Lung (tissue), 12 donors: ENCODE data around the gene SCOC. TPM values are rescaled to one million over a fixed set of nuclear protein-coding genes. Genes with fewer than 3 reads are reported as not detected.

Experiments
- ATAC-seq: fragments of 200-7000 bp; cut with Tn5 transposase; one replicate; pipeline ENCODE4 v1.9.1; 2020; ENCODE audit warnings: moderate number of reproducible peaks; ENCODE audit not compliant: insufficient read depth, low FRiP score
- DNase-seq, 3 donors: peaks; one replicate each; pipeline ENCODE4 v3.0.0-alpha.2; 2013 to 2017
- H3K27ac ChIP-seq, 2 donors: one replicate each; pipeline ENCODE4 v1.5.1; 2013; ENCODE audit warnings: mild to moderate bottlenecking in 2 of 2, moderate library complexity in 2 of 2, control low read depth in 1 of 2, inconsistent platforms in 1 of 2, low read depth in 1 of 2, low read length in 1 of 2
- H3K27me3 ChIP-seq, 3 donors: one replicate each; pipeline ENCODE4 v1.5.1; 2013; ENCODE audit warnings: low read length in 2 of 3; ENCODE audit not compliant: control insufficient read depth in 3 of 3, insufficient read depth in 3 of 3
- H3K36me3 ChIP-seq, 4 donors: one replicate each; pipeline ENCODE4 v1.5.1; 2013; ENCODE audit warnings: low read length in 4 of 4, mild to moderate bottlenecking in 1 of 4, moderate library complexity in 1 of 4; ENCODE audit not compliant: control insufficient read depth in 4 of 4, insufficient read depth in 4 of 4
- H3K4me1 ChIP-seq, 5 donors: one replicate each; pipeline ENCODE4 v1.5.1; 2013; ENCODE audit warnings: low read length in 5 of 5, mild to moderate bottlenecking in 2 of 5, moderate library complexity in 1 of 5; ENCODE audit not compliant: control insufficient read depth in 5 of 5, insufficient read depth in 5 of 5
- H3K4me3 ChIP-seq: one replicate; pipeline ENCODE4 v1.5.1; 2013; ENCODE audit warnings: mild to moderate bottlenecking, control low read depth, moderate library complexity
- H3K9ac ChIP-seq, 2 donors: one replicate each; pipeline ENCODE4 v1.5.1; 2013; ENCODE audit warnings: low read length in 2 of 2, control low read depth in 1 of 2; ENCODE audit not compliant: insufficient read depth in 1 of 2
- H3K9me3 ChIP-seq, 4 donors: one replicate each; pipeline ENCODE4 v1.5.1; 2013; ENCODE audit warnings: low read length in 3 of 4, mild to moderate bottlenecking in 1 of 4, moderate library complexity in 1 of 4; ENCODE audit not compliant: control insufficient read depth in 4 of 4, insufficient read depth in 3 of 4
- CTCF ChIP-seq: IDR thresholded peaks from 2 replicates; pipeline ENCODE4 v1.5.1; 2012; ENCODE audit warnings: mild to moderate bottlenecking; ENCODE audit errors: control extremely low read depth, extremely low read depth
- WGBS, 2 donors: extraction: QIAGEN DNeasy Blood & Tissue Kit; methylation state at CpG; one replicate each; pipeline ENCODE4 v1.1.7; 2013; 5-methylcytosine and 5-hydroxymethylcytosine counted together
- polyA plus RNA-seq, 2 donors: library from polyadenylated mRNA; stranded (reverse); fragments of 200-250 nt; gene quantifications; one replicate each; pipeline ENCODE4 v1.2.1, GENCODE V29; 2013
- total RNA-seq, 2 donors: library from RNA; depleted of rRNA in 1 of 2; stranded (reverse); fragments of >200 nt in 1 of 2; gene quantifications; one replicate each; pipeline ENCODE4 v1.2.1, GENCODE V29; 2014 to 2021
- donor health status: control.
- donor health status: control.
- donor health status: Bipolar disorder and iron deficiency.
- donor health status: healthy.
- donor health status: DM: yes; HTN: yes; CAD: no.

Gene SCOC
- total and polyA plus RNA-seq, 4 donors = 36.5 to 44.4 (median 38.1) TPM

DNA sequence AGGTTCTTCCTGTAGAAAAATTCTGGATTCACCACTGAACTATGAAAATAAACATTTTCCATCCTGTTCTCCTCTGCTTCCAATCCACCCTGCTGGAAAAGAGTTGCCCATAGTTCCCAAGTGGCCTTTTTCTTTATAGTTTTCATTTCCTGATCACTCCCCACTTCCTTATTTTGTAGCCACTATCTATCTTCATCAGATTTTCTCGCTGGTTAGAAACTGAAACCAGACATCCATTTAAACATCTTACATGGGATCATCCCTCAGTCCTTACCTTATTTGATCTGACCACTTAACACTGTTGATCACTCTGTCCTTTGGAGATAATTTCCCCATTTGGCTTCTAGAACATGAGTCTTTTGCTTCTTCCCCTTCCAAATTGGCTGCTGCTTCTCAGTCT, 42.2 kb upstream of the SCOC start:
- ATAC-seq (no peak), DNase-seq (no peak)
- WGBS, 2 donors = 23 to 41% methylated on average over 1 of the region's 1 CpG
- Histone ChIP-seq H3K4me1 (no peaks in the 10 kb centered on the region), H3K9ac (no peak overlapping the region), H3K36me3 (no peaks in the 10 kb centered on the region), H3K27me3 (no peaks in the 10 kb centered on the region), H3K9me3 (no peaks in the 10 kb centered on the region), H3K4me3 (no peak overlapping the region), H3K27ac (no peak overlapping the region)
- no peak for TF ChIP-seq CTCF

- no peak for TF ChIP-seq CTCF
- H3K4me1 ChIP-seq = no peaks in the 10 kb centered on the region
- no peak for ATAC-seq
- no peak for DNase-seq
- H3K4me3 ChIP-seq = no peak overlapping the region
- H3K36me3 ChIP-seq = no peaks in the 10 kb centered on the region
- no peak overlapping the region for H3K27ac ChIP-seq
- H3K9ac ChIP-seq = no peak overlapping the region
- no peaks in the 10 kb centered on the region for H3K27me3 ChIP-seq
- no peaks in the 10 kb centered on the region for H3K9me3 ChIP-seq
- 86 to 87% methylated on average over 5 of the region's 5 CpGs for WGBS, 2 donors
Measured at GRCh38 chr4:140331876-140332275, 41.6 kb upstream of the SCOC start.

- Histone ChIP-seq H3K27ac (no peak overlapping the region), H3K27me3 (no peaks in the 10 kb centered on the region), H3K9me3 (no peaks in the 10 kb centered on the region), H3K36me3 (no peaks in the 10 kb centered on the region), H3K4me3 (no peak overlapping the region), H3K4me1 (no peaks in the 10 kb centered on the region), H3K9ac (no peak overlapping the region)
- no peak for ATAC-seq
- 93 to 96% methylated on average over 2 of the region's 2 CpGs for WGBS, 2 donors
- no peak for DNase-seq
- TF ChIP-seq CTCF = no peak
Measured at GRCh38 chr4:140332734-140333133, 40.7 kb upstream of the SCOC start.

- Histone ChIP-seq H3K9me3 (no peaks in the 10 kb centered on the region), H3K27ac (no peak overlapping the region), H3K36me3 (no peaks in the 10 kb centered on the region), H3K9ac (no peak overlapping the region), H3K27me3 (no peaks in the 10 kb centered on the region), H3K4me3 (no peak overlapping the region), H3K4me1 (no peaks in the 10 kb centered on the region)
- ATAC-seq = no peak
- DNase-seq = no peak
- no peak for TF ChIP-seq CTCF
Measured at GRCh38 chr4:140333523-140333922, 39.9 kb upstream of the SCOC start.
